A549 (cell line): ENCODE results near the gene CDK7. TPM values are rescaled to one million over a fixed set of nuclear protein-coding genes. Genes with fewer than 3 reads are reported as not detected.

ENCODE experiments used
- ATAC-seq, 2 experiments: fragments of 200-7000 bp in 1 of 2; fragments of >200 bp in 1 of 2; cut with Nextera tagmentation in 1 of 2; cut with Tn5 transposase in 1 of 2; 3 replicates each; pipeline versions ENCODE4 v1.8.0 to v1.9.1; 2018 to 2020; ENCODE audit warnings: mild to moderate bottlenecking in 1 of 2, moderate library complexity in 1 of 2
- CTCF ChIA-PET: fragments of 300-600 bp; sonication (Branson Sonifier 250); formaldehyde crosslinking; extraction: SDS; loops from one replicate; lab custom pipeline; 2021; ENCODE audit warnings: antibody characterized with exemption, inconsistent platforms; lab: Yijun Ruan, JAX
- POLR2A ChIA-PET: fragments of 350-600 bp; formaldehyde crosslinking; extraction: SDS; loops from one replicate; lab custom pipeline; 2021; ENCODE audit warnings: antibody characterized with exemption, inconsistent platforms; lab: Yijun Ruan, JAX
- DNase-seq, 2 experiments: peaks; one replicate each; pipeline versions ENCODE4 v3.0.0 to v3.0.0-alpha.2; 2011 to 2016; ENCODE audit warnings: low read depth in 1 of 2, low spot score in 1 of 2
- FAIRE-seq: peaks from 2 replicates; lab custom pipeline; 2011; peaks lifted over from hg19 to GRCh38; lab: Jason Lieb, UNC
- H3K27ac ChIP-seq, 2 experiments: fragments of >200 bp; sonication (Bioruptor Twin); formaldehyde crosslinking; 3 replicates each; pipeline ENCODE4 v1.5.1; 2016 to 2017
- H3K4me1 ChIP-seq: fragments of >200 bp; sonication (Bioruptor Twin); formaldehyde crosslinking; 3 replicates; pipeline ENCODE4 v1.6.1; 2016
- H3K4me2 ChIP-seq: fragments of >200 bp; sonication (Bioruptor Twin); formaldehyde crosslinking; 3 replicates; pipeline ENCODE4 v1.6.1; 2016
- H3K4me3 ChIP-seq: fragments of >200 bp; sonication (Bioruptor Twin); formaldehyde crosslinking; 3 replicates; pipeline ENCODE4 v1.5.1; 2016
- H3K9me3 ChIP-seq: fragments of >200 bp; sonication (Bioruptor Twin); formaldehyde crosslinking; 3 replicates; pipeline ENCODE4 v1.6.1; 2016
- CHD2 ChIP-seq: fragments of 150-350 bp; IDR thresholded peaks from 2 replicates; pipeline ENCODE4 v1.6.1; 2014; ENCODE audit warnings: low read length; ENCODE audit not compliant: partially characterized antibody
- CHD4 ChIP-seq: fragments of 200-600 bp; sonication (generic); IDR thresholded peaks from 2 replicates; pipeline ENCODE4 v1.6.1; 2016; ENCODE audit warnings: antibody characterized with exemption, mild to moderate bottlenecking, borderline replicate concordance
- EHF ChIP-seq: fragments of 250-450 bp; sonication (Bioruptor Pico); IDR thresholded peaks from 2 replicates; pipeline ENCODE4 v1.5.0; 2020; ENCODE audit warnings: mild to moderate bottlenecking
- ELK1 ChIP-seq: fragments of 150-350 bp; IDR thresholded peaks from 2 replicates; pipeline ENCODE4 v1.6.1; 2014; ENCODE audit warnings: low read depth, mild to moderate bottlenecking, low read length
- EP300 ChIP-seq, 2 experiments: fragments of >200 bp; sonication (Bioruptor Twin); formaldehyde crosslinking; IDR thresholded peaks; 2 replicates in 1 of 2; 3 replicates in 1 of 2; pipeline ENCODE4 v1.6.1; 2016 to 2017
- ESRRA ChIP-seq: fragments of 150-350 bp; IDR thresholded peaks from 2 replicates; pipeline ENCODE4 v1.6.1; 2014; ENCODE audit warnings: mild to moderate bottlenecking, low read length, borderline replicate concordance
- FOSL2 ChIP-seq, 2 experiments: fragments of 450-650 bp in 1 of 2; fragments of >200 bp in 1 of 2; sonication (Bioruptor Twin) in 1 of 2; formaldehyde crosslinking; IDR thresholded peaks; 2 replicates each; pipeline versions ENCODE4 v1.5.0 to v1.6.1; 2016 to 2020; ENCODE audit warnings: mild to moderate bottlenecking in 1 of 2, moderate library complexity in 1 of 2
- FOXS1 ChIP-seq: fragments of 250-450 bp; sonication (Bioruptor Pico); IDR thresholded peaks from 2 replicates; pipeline ENCODE4 v1.5.0; 2020; ENCODE audit warnings: mild to moderate bottlenecking, moderate library complexity
- GATA3 ChIP-seq: IDR thresholded peaks from 2 replicates; pipeline ENCODE4 v1.6.1; 2012; ENCODE audit warnings: borderline replicate concordance
- HDAC2 ChIP-seq: fragments of 200-600 bp; sonication (generic); IDR thresholded peaks from 2 replicates; pipeline ENCODE4 v1.6.1; 2016
- HOXB13 ChIP-seq: fragments of 250-450 bp; sonication (Bioruptor Pico); IDR thresholded peaks from 2 replicates; pipeline ENCODE4 v1.5.0; 2020; ENCODE audit warnings: low read depth, mild to moderate bottlenecking, moderate library complexity
- KDM5A ChIP-seq: fragments of 200-600 bp; sonication (generic); IDR thresholded peaks from 2 replicates; pipeline ENCODE4 v1.6.1; 2016; ENCODE audit warnings: antibody characterized with exemption, mild to moderate bottlenecking
- MAZ ChIP-seq: fragments of 150-350 bp; IDR thresholded peaks from 2 replicates; pipeline ENCODE4 v1.6.1; 2014; ENCODE audit warnings: antibody characterized with exemption, low read depth, low read length, borderline replicate concordance
- MYC ChIP-seq: IDR thresholded peaks from 2 replicates; pipeline ENCODE4 v1.6.1; 2012; ENCODE audit warnings: mild to moderate bottlenecking, inconsistent platforms, low read length, improper control_type of control experiment, borderline replicate concordance
- NFE2L2 ChIP-seq: fragments of 150-350 bp; conservative IDR thresholded peaks from 2 replicates; pipeline ENCODE4 v1.6.1; 2014; ENCODE audit warnings: low read length
- POLR2A ChIP-seq: IDR thresholded peaks from 2 replicates; pipeline ENCODE4 v1.6.1; 2012; ENCODE audit warnings: mild to moderate bottlenecking, low read length
- POLR2AphosphoS2 ChIP-seq: conservative IDR thresholded peaks from 2 replicates; pipeline ENCODE4 v1.6.1; 2012; ENCODE audit warnings: low read length, improper control_type of control experiment, inconsistent platforms
- SMC3 ChIP-seq: fragments of >200 bp; sonication (Bioruptor Twin); formaldehyde crosslinking; IDR thresholded peaks from 3 replicates; pipeline ENCODE4 v1.6.1; 2018; ENCODE audit warnings: inconsistent platforms
- SREBF2 ChIP-seq: fragments of 450-650 bp; IDR thresholded peaks from 2 replicates; pipeline ENCODE4 v1.6.1; 2014; ENCODE audit warnings: mild to moderate bottlenecking, moderate library complexity
- TFCP2L1 ChIP-seq: fragments of 250-450 bp; sonication (Bioruptor Pico); IDR thresholded peaks from 2 replicates; pipeline ENCODE4 v1.5.0; 2021; ENCODE audit warnings: mild to moderate bottlenecking
- TP53 ChIP-seq: fragments of 250-450 bp; sonication (Bioruptor Pico); IDR thresholded peaks from 2 replicates; pipeline ENCODE4 v1.5.0; 2021; ENCODE audit warnings: mild to moderate bottlenecking, moderate library complexity
- USF2 ChIP-seq: fragments of 450-650 bp; IDR thresholded peaks from 2 replicates; pipeline ENCODE4 v1.6.1; 2014; ENCODE audit warnings: antibody characterized with exemption
- ZFP36 ChIP-seq: fragments of 450-650 bp; IDR thresholded peaks from 2 replicates; pipeline ENCODE4 v1.6.1; 2014; ENCODE audit warnings: borderline replicate concordance; ENCODE audit not compliant: partially characterized antibody
- ZSCAN20 ChIP-seq: fragments of 250-450 bp; sonication (Bioruptor Pico); IDR thresholded peaks from 2 replicates; pipeline ENCODE4 v1.8.0; 2022; ENCODE audit warnings: mild to moderate bottlenecking, moderate library complexity
- WGBS: methylation state at CpG from one replicate; pipeline ENCODE4 v1.1.6; 2017; ENCODE audit errors: missing lambda C conversion rate; 5-methylcytosine and 5-hydroxymethylcytosine counted together
- polyA plus RNA-seq, 4 experiments: library from polyadenylated mRNA; depleted of rRNA in 3 of 4; stranded (reverse); fragments of >200 nt; fragmentation: RNase III in 1 of 4; extraction: RNeasy Plus Mini Kit Qiagen cat#74134 plus additional on column Dnase treatment in 1 of 4; gene quantifications; 2 replicates in 3 of 4; 3 replicates in 1 of 4; pipeline ENCODE4 v1.2.3, GENCODE V29; 2011 to 2017

CDK7 gene
- polyA plus RNA-seq, 2 of the 4 experiments (the other 2 are of a cell fraction): 63.6 to 118 TPM

- WGBS: 87% methylated on average over 2 of the region's 2 CpGs
- Histone ChIP-seq H3K4me3 (no peak overlapping the region), H3K9me3 (no peaks in the 10 kb centered on the region), H3K4me2 (no peak overlapping the region), H3K4me1 (peaks cover 13% of the 10 kb centered on the region; the same call in 2 of the 3 replicates), H3K27ac (no peak overlapping the region)
- CTCF ChIA-PET: interaction anchor here (1.4 kb wide), 1 partner anchor 21 kb away, joined by 3 read pairs; no protein-coding TSS in a partner anchor
- DNase-seq (no peak), FAIRE-seq (no peak), ATAC-seq (no peak)
- POLR2A ChIA-PET: interaction anchor here (0.7 to 1.5 kb wide), 2 partner anchors 22 to 23 kb away, joined by 4 to 5 read pairs; partner anchors contain the start of genes CDK7 and CENPH
- no peak for TF ChIP-seq MYC
- TF ChIP-seq ZSCAN20 (CRISPR knock-in tag): no peak
- TF ChIP-seq GATA3: no peak
- no peak for TF ChIP-seq KDM5A
- TF ChIP-seq NFE2L2: no peak
- no peak for TF ChIP-seq TP53 (CRISPR knock-in tag)
- no peak for TF ChIP-seq ESRRA
- TF ChIP-seq FOXS1 (CRISPR knock-in tag): no peak
- no peak for TF ChIP-seq EHF
- no peak for TF ChIP-seq MAZ
- no peak for TF ChIP-seq POLR2A
- no peak for TF ChIP-seq SREBF2
Measured at GRCh38 chr5:69211200-69211599, 23.5 kb upstream of the CDK7 start.

DNA sequence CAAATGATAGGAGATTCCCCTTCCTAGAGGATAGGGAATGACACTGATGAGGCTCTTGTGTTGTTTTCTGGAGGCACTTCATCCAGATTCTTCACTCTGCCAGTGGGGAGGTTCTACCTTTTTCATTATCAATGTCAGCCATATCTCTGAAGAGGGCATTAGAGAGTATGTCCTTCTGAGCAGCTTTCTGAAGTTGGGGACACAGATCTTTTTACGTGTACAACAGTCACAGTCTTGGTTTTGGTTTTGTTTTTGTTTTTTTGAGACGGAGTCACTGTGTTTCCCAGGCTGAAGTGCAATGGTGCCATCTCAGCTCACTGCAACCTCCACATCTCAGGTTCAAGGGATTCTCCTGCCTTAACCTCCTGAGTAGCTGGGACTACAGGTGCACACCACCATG lies 22.7 kb upstream of the CDK7 start:
- CTCF ChIA-PET: interaction anchor here (0.6 kb wide), 1 partner anchor 104 kb away, joined by 3 read pairs; no protein-coding TSS in a partner anchor
- DNase-seq (no peak), FAIRE-seq (no peak)
- POLR2A ChIA-PET: interaction anchor here (1.5 kb wide), 1 partner anchor 23 kb away, joined by 4 read pairs; the partner anchor contains the start of gene CENPH
- WGBS: 92% methylated on average over 2 of the region's 2 CpGs
- no peaks in the 10 kb centered on the region for H3K9me3 ChIP-seq
- H3K4me3 ChIP-seq: no peak overlapping the region
- TF ChIP-seq ELK1 (no peak), TFCP2L1 (no peak), SMC3 (no peak), EP300 (IDR thresholded peaks at IDR 0.05) (no peak), CHD2 (no peak), HOXB13 (no peak), FOXS1 (CRISPR knock-in tag) (no peak), SREBF2 (no peak), USF2 (no peak), POLR2AphosphoS2 (no peak), CHD4 (no peak)
- TF ChIP-seq, all 56 proteins: peak for 0
- Histone ChIP-seq H3K4me1 (peaks cover 5% of the 10 kb centered on the region; the same call in 2 of the 3 replicates), H3K4me2 (no peak overlapping the region), H3K27ac (no peak overlapping the region)
- no peak for ATAC-seq

DNA sequence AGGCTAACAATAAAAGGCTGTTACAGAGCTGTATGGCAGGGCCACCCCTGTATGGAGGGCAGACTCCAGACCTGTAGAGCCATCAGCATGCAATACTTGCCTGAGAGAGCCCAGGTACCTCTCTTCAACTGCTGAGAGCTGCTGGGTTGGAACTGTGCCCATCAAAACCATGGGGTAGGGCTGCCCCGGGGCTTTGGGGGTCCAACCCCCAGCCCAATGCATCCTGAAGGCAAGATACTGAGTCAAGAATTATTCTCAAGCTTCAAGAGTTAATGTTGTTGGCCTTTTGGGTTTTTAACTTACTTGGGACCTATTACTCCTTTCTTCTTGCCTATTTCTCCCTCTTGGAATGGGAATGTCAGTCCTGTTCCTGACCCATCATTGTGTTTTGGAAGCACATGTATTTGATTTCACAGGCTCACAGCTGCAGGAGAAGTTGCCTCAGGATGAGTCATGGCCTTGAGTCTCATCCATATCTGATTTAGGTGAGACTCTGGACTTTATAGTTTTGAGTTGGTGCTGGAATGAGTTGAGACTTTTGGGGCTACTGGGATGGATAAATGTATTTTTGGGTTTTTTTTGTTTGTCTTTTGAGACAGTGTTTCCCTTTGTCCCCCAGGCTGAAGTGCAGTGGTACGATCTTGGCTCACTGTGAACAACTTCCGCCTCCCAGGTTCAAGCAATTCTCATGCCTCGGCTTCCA lies 21.0 kb upstream of the CDK7 start:
- TF ChIP-seq FOSL2 (IDR thresholded peaks at IDR 0.05) (no peak), FOSL2 (CRISPR knock-in tag; IDR thresholded peaks at IDR 0.05) (peak; percentile 31; the same call in 1 of the 2 replicates), HDAC2 (no peak), SMC3 (no peak), ZFP36 (no peak)
- POLR2A ChIA-PET: no interaction called here
- Histone ChIP-seq H3K27ac (no peak overlapping the region), H3K4me1 (peaks cover 6% of the 10 kb centered on the region), H3K9me3 (no peaks in the 10 kb centered on the region), H3K4me2 (no peak overlapping the region), H3K4me3 (no peak overlapping the region)
- ATAC-seq: no peak
- CTCF ChIA-PET: interaction anchor here (1.3 to 2.0 kb wide), 2 partner anchors 23 to 121 kb away, joined by 4 to 7 read pairs; no protein-coding TSS in a partner anchor
- WGBS: 89% methylated on average over 4 of the region's 4 CpGs
- DNase-seq: peak in 1 of 2 experiments; percentile 23
- FAIRE-seq: no peak
